Heart right ventricle (tissue), 16 donors: ENCODE results near the gene ZCCHC8. TPM values are rescaled to one million over a fixed set of nuclear protein-coding genes. Genes with fewer than 3 reads are reported as not detected.

Experiments
- ATAC-seq, 8 donors: fragments of 200-7000 bp; cut with Tn5 transposase; one replicate each; pipeline ENCODE4 v1.9.1; 2020; ENCODE audit warnings: mild to moderate bottlenecking in 8 of 8, moderate library complexity in 8 of 8, moderate number of reproducible peaks in 1 of 8
- DNase-seq, 2 donors: peaks; one replicate each; pipeline ENCODE4 v3.0.0-alpha.2; 2020
- H3K27ac ChIP-seq, 10 donors: fragments of 200-600 bp; sonication (generic) in 2 of 10; one replicate each; pipeline versions ENCODE4 v1.5.0 to v1.8.0; 2020 to 2022; ENCODE audit warnings: mild to moderate bottlenecking in 3 of 10
- H3K27me3 ChIP-seq, 7 donors: fragments of 200-600 bp; one replicate each; pipeline ENCODE4 v1.8.0; 2021 to 2022; ENCODE audit warnings: mild to moderate bottlenecking in 2 of 7
- H3K36me3 ChIP-seq, 9 donors: fragments of 200-600 bp; sonication (generic) in 1 of 9; one replicate each; pipeline versions ENCODE4 v1.5.0 to v1.8.0; 2020 to 2022; ENCODE audit warnings: mild to moderate bottlenecking in 2 of 9
- H3K4me1 ChIP-seq, 9 donors: fragments of 200-600 bp; sonication (generic) in 1 of 9; one replicate each; pipeline versions ENCODE4 v1.5.0 to v1.8.0; 2020 to 2022; ENCODE audit warnings: mild to moderate bottlenecking in 4 of 9
- H3K4me3 ChIP-seq, 10 donors: fragments of 200-600 bp; sonication (generic) in 2 of 10; one replicate each; pipeline versions ENCODE4 v1.5.0 to v1.8.0; 2020 to 2022; ENCODE audit warnings: mild to moderate bottlenecking in 7 of 10, moderate library complexity in 2 of 10
- H3K9me3 ChIP-seq, 11 donors: fragments of 200-600 bp in 10 of 11; sonication (generic) in 2 of 11; one replicate each; pipeline versions ENCODE4 v1.5.0 to v1.8.0; 2013 to 2022; ENCODE audit warnings: mild to moderate bottlenecking in 2 of 11, control low read depth in 1 of 11, moderate library complexity in 1 of 11
- WGBS, 2 donors: extraction: QIAGEN DNeasy Blood & Tissue Kit; methylation state at CpG; one replicate each; pipeline ENCODE4 v1.1.7; 2013; ENCODE audit warnings: inconsistent platforms in 1 of 2; 5-methylcytosine and 5-hydroxymethylcytosine counted together
- intact Hi-C, 10 donors: fragments of 100-400 bp; cut with DNase I; formaldehyde crosslinking; loops; one replicate each; pipeline versions ENCODE4 v1.11.1 to v1.14.2; 2022
- polyA plus RNA-seq, 2 donors: library from polyadenylated mRNA; stranded (reverse); fragments of 200-250 nt; gene quantifications; one replicate each; pipeline ENCODE4 v1.2.3, GENCODE V29; 2013
- total RNA-seq, 10 donors: library from RNA; stranded (reverse); fragmentation: NEBNext Ultra II Directional in 3 of 10; extraction: Animal tissue kit (Norgen Biotek cat#: 25700) in 3 of 10; gene quantifications; one replicate each; pipeline versions ENCODE4 v1.2.1 to v1.2.4, GENCODE V29; 2021 to 2023
- TF ChIP-seq, protein P1 (sequence below), 9 donors: fragments of 200-600 bp; sonication (generic) in 2 of 9; IDR thresholded peaks; one replicate each; pipeline versions ENCODE4 v1.5.0 to v1.8.0; 2021 to 2022; ENCODE audit warnings: antibody characterized with exemption in 9 of 9, mild to moderate bottlenecking in 5 of 9, moderate library complexity in 1 of 9
- donor health status: Arrhythmogenic right ventricular cardiomyopathy.
- donor health status: ischemic (EF 13 %, LVEDD 7.1; RV severe dilation, severe dysfunction).
- donor health status: healthy with polysubstance abuse.
- donor health status: DM: no; HTN: yes; CAD: no.
- donor health status: DM: no; HTN: no; CAD: no.
- donor health status: ischemic (EF 25% LVEDD 6.9; RV normal size, moderate dysfunction).
- donor health status: ischemic (EF 25% LVEDD 5.7; RV mildly dilated, moderate dysfunction).
- donor health status: healthy.
- donor health status: DM: yes; HTN: yes; CAD: no.
- donor health status: Ischemic cardiomyopathy.
- donor health status: ischemic (EF 35%, LVEDD 5.7; RV mildly dilated, moderate dysfunction).
- donor health status: nonischemic (EF 11% LVEDD 7.7; RV severe dilation, severe dysfunction).
- donor health status: DM: yes; HTN: yes; CAD: no.
- donor health status: PGD.
- donor health status: ischemic (EF 29% LVEDD 5.4; RV normal size, mild dysfunction).
- donor health status: nonischemic (EF 23%, LVEDD 6.1; RV moderate dilation, normal function).

ZCCHC8 gene
- total and polyA plus RNA-seq, 12 donors: 7.5 to 29.6 (median 9.2) TPM

DNA sequence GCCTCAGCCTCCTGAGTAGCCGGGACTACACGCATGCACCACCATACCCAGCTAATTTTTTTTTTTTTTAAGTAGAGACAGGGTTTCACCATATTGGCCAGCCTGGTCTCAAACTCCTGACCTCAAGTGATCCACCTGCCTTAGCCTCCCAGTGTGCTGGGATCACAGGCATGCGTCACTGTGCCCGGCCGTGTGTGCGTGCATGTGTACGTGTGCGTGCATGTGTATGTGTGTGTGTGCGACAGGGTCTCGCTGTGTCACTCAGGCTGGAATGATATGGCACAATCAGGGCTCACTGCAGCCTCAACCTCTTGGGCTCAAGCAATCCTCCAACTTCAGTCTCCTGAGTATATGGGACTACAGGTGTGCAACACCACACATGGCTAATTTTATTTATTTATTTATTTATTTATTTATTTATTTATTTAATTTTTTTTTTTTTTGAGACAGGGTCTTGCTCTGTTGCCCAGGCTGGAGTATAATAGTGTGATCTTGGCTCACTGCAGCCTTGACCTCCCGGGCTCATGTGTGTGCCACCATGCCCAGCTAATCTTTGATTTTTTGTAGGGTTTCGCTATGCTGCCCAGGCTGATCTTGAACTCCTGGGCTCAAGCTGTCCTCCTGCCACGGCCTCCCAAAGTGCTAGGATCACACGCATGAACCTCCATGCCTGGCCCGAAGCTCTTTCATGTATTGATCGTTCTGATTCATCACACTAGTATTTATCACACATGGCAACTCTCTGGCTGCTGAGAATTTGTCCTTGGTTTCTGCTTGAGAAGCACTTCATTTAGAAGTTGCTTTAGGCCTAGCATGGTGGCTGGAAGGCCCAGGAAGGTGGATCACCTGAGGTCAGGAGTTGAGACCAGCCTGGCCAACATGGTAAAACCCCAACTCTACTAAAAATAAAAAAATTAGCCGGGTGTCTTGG is 42.4 kb downstream of the ZCCHC8 start:
- TF ChIP-seq, protein P1, sequence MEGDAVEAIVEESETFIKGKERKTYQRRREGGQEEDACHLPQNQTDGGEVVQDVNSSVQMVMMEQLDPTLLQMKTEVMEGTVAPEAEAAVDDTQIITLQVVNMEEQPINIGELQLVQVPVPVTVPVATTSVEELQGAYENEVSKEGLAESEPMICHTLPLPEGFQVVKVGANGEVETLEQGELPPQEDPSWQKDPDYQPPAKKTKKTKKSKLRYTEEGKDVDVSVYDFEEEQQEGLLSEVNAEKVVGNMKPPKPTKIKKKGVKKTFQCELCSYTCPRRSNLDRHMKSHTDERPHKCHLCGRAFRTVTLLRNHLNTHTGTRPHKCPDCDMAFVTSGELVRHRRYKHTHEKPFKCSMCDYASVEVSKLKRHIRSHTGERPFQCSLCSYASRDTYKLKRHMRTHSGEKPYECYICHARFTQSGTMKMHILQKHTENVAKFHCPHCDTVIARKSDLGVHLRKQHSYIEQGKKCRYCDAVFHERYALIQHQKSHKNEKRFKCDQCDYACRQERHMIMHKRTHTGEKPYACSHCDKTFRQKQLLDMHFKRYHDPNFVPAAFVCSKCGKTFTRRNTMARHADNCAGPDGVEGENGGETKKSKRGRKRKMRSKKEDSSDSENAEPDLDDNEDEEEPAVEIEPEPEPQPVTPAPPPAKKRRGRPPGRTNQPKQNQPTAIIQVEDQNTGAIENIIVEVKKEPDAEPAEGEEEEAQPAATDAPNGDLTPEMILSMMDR (IDR thresholded peaks at IDR 0.05): no peak
- Histone ChIP-seq H3K4me3 (no peak overlapping the region), H3K9me3 (no peaks in the 10 kb centered on the region), H3K27ac (no peak overlapping the region), H3K36me3 (no peaks in the 10 kb centered on the region), H3K4me1 (peaks cover 0 to 8% (median 0%) of the 10 kb centered on the region in 9 donors), H3K27me3 (no peaks in the 10 kb centered on the region)
- no peak for DNase-seq
- 92 to 97% methylated on average over 17 of the region's 17 CpGs for WGBS, 2 donors
- ATAC-seq: no peak
- intact Hi-C loops: no loop called here

GRCh38 chr12:122457627-122458026 is 43.1 kb downstream of the ZCCHC8 start:
- 65 to 67% methylated on average over 2 of the region's 2 CpGs for WGBS, 2 donors
- intact Hi-C loops: no loop called here

GRCh38 chr12:122454739-122455138 is 46.0 kb downstream of the ZCCHC8 start:
- Histone ChIP-seq H3K36me3 (no peaks in the 10 kb centered on the region), H3K9me3 (no peaks in the 10 kb centered on the region), H3K4me3 (no peak overlapping the region), H3K27ac (no peak overlapping the region), H3K27me3 (no peaks in the 10 kb centered on the region), H3K4me1 (peaks cover 0 to 16% (median 0%) of the 10 kb centered on the region in 9 donors)
- ATAC-seq (no peak), DNase-seq (no peak)
- TF ChIP-seq, protein P1 (IDR thresholded peaks at IDR 0.05): no peak
- 59 to 69% methylated on average over 6 of the region's 6 CpGs for WGBS, 2 donors
- intact Hi-C loops: no loop called here

More at GRCh38 chr12:122457627-122458026, 43.1 kb downstream of the ZCCHC8 start:
- H3K4me3 ChIP-seq: no peak overlapping the region
- DNase-seq (no peak), ATAC-seq (no peak)
- TF ChIP-seq, protein P1 (IDR thresholded peaks at IDR 0.05): no peak
- no peaks in the 10 kb centered on the region for H3K9me3 ChIP-seq
- no peak overlapping the region for H3K27ac ChIP-seq
- no peaks in the 10 kb centered on the region for H3K27me3 ChIP-seq
- peaks cover 0 to 16% (median 0%) of the 10 kb centered on the region in 9 donors for H3K4me1 ChIP-seq
- no peaks in the 10 kb centered on the region for H3K36me3 ChIP-seq

DNA sequence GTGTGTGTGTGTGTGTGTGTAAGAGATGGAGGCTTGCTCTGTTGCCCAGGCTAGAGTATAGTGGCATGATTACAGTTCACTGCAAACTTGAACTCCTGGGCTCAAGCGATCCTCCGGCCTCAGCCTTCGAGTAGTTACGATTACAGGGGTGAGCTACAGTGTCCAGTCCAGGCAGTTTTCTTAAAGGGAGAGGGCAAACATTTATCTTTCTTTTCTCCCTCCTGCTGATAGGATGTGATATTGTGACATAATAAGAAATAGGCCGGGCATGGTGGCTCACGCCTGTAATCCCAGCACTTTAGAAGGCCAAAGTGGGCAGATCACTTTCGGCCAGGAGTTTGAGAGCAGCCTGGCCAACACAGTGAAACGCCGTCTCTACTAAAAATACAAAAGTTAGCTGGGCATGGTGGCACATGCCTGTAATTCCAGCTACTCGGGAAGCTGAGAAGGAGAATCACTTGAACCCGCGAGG is 46.4 kb downstream of the ZCCHC8 start:
- Histone ChIP-seq H3K27me3 (no peaks in the 10 kb centered on the region), H3K27ac (no peak overlapping the region), H3K9me3 (no peaks in the 10 kb centered on the region), H3K4me1 (peaks cover 0 to 16% (median 0%) of the 10 kb centered on the region in 9 donors), H3K36me3 (no peaks in the 10 kb centered on the region), H3K4me3 (no peak overlapping the region)
- intact Hi-C loops: no loop called here
- TF ChIP-seq, protein P1 (IDR thresholded peaks at IDR 0.05): no peak
- DNase-seq (no peak), ATAC-seq (no peak)
- 83 to 88% methylated on average over 12 of the region's 12 CpGs for WGBS, 2 donors
